HL-60 (cell line): Measurements from ENCODE around the gene NOS1AP. TPM values are rescaled to one million over a fixed set of nuclear protein-coding genes. Genes with fewer than 3 reads are reported as not detected.
"Not testable (repeated sequence)": the region's sequence is repeated elsewhere in the genome, so short reads cannot be mapped to it uniquely, and the experiment has no call there.

ENCODE experiments used
- DNase-seq, 2 experiments: peaks; one replicate each; pipeline ENCODE4 v3.0.0-alpha.2; 2010 to 2020; ENCODE audit warnings: low read depth in 1 of 2, low spot score in 1 of 2
- H3K27ac ChIP-seq: fragments of 250-450 bp; sonication (Bioruptor Pico); replicated peaks from 2 replicates; pipeline ENCODE4 v1.5.1; 2020; ENCODE audit warnings: mild to moderate bottlenecking, moderate library complexity
- H3K27me3 ChIP-seq: fragments of 250-450 bp; sonication (Bioruptor Pico); 2 replicates; pipeline ENCODE4 v1.5.1; 2021; ENCODE audit warnings: mild to moderate bottlenecking, moderate library complexity; ENCODE audit not compliant: insufficient read depth, poor library complexity, severe bottlenecking
- H3K4me3 ChIP-seq: replicated peaks from 2 replicates; pipeline ENCODE4 v1.5.1; 2011; ENCODE audit warnings: mild to moderate bottlenecking, control low read depth, low read length; ENCODE audit not compliant: insufficient read depth
- microRNA-seq: library from miRNA; unstranded; fragments of <30 nt; microRNA quantifications from one replicate; pipeline ENCODE4, GENCODE V29; 2018

NOS1AP gene

DNA sequence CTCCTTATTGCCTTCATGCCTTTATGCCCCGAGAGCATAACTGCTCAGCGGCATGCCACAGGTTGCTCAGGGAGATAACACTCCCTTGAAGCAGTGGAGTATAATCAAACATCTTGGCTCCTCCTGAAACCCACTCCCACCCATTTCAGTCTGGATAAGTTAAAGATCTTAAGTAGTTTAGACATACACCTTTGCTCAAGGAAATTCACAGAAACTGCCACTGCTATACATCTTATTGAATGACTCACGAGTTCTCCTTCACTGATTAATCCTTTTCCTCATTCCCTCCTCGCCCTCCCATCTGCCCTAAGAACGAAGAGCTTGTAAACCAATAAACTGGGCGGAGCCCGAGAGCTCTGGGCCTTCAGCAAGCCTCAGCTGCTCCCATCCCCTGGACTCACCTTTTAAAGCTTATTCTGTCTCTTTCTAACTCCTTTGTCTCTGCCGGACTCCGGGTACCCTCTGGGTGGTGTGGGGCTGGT is 350.0 kb downstream of the NOS1AP start:
- DNase-seq, H3K27ac ChIP-seq, H3K27me3 ChIP-seq, H3K4me3 ChIP-seq: not testable (repeated sequence)

Small RNA genes lying within 50 kb of the gene (microRNA-seq; reads per million reads assigned to microRNA genes)
- gene MIR4654 (not detected), gene MIR556 (16.9 reads per million, percentile 43 among the genes with 10 or more reads in this experiment)
